Gastrocnemius medialis (tissue), 4 donors: Measurements from ENCODE around the gene EXD3.
"Not testable (repeated sequence)": the region's sequence is repeated elsewhere in the genome, so short reads cannot be mapped to it uniquely, and the experiment has no call there.

Source experiments
- POLR2A ChIP-seq, 2 donors: fragments of 450-650 bp; IDR thresholded peaks; one replicate each; pipeline ENCODE4 v1.6.1; 2017; ENCODE audit warnings: antibody characterized with exemption in 2 of 2, mild to moderate bottlenecking in 2 of 2, moderate library complexity in 2 of 2
- TF ChIP-seq, protein P1 (sequence below), 5 experiments: fragments of 450-650 bp in 3 of 5; fragments of 200-600 bp in 2 of 5; sonication (generic) in 2 of 5; IDR thresholded peaks in 4 of 5; conservative IDR thresholded peaks in 1 of 5; 1 replicate in 4 of 5; 2 replicates in 1 of 5; pipeline ENCODE4 v1.5.1; 2016 to 2019; ENCODE audit warnings: antibody characterized with exemption in 5 of 5, mild to moderate bottlenecking in 3 of 5, moderate library complexity in 3 of 5

DNA sequence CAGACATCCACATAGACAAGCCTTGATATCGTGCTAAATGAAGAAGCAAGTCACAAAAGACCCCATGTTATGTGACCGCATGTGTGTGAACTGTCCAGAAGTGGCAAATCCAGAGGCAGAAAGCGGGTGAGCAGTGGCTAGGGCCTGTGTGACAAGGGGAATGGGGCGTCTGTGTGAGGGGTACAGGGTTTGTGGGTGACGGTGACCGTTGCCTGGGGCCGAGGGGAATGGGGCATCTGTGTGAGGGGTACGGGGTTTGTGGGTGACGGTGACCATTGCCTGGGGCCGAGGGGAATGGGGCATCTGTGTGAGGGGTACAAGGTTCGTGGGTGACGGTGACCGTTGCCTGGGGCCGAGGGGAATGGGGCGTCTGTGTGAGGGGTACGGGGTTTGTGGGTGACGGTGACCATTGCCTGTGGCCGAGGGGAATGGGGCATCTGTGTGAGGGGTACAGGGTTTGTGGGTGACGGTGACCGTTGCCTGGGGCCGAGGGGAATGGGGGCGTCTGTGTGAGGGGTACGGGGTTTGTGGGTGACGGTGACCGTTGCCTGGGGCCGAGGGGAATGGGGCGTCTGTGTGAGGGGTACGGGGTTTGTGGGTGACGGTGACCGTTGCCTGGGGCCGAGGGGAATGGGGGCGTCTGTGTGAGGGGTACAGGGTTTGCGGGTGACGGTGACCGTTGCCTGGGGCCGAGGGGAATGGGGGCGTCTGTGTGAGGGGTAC is 44.1 kb downstream of the EXD3 start:
- TF ChIP-seq, protein P1, sequence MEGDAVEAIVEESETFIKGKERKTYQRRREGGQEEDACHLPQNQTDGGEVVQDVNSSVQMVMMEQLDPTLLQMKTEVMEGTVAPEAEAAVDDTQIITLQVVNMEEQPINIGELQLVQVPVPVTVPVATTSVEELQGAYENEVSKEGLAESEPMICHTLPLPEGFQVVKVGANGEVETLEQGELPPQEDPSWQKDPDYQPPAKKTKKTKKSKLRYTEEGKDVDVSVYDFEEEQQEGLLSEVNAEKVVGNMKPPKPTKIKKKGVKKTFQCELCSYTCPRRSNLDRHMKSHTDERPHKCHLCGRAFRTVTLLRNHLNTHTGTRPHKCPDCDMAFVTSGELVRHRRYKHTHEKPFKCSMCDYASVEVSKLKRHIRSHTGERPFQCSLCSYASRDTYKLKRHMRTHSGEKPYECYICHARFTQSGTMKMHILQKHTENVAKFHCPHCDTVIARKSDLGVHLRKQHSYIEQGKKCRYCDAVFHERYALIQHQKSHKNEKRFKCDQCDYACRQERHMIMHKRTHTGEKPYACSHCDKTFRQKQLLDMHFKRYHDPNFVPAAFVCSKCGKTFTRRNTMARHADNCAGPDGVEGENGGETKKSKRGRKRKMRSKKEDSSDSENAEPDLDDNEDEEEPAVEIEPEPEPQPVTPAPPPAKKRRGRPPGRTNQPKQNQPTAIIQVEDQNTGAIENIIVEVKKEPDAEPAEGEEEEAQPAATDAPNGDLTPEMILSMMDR (IDR thresholded peaks at IDR 0.05 in 4 of 5, conservative IDR thresholded peaks at IDR 0.05 in 1 of 5), result not testable (repeated sequence)
- TF ChIP-seq POLR2A (IDR thresholded peaks at IDR 0.05), result not testable (repeated sequence)
